GM12891 (cell line): ENCODE data around the gene LRRC32.

ENCODE experiments used
- PAX5 ChIP-seq: IDR thresholded peaks from 2 replicates; pipeline ENCODE4 v1.6.1; 2011; ENCODE audit warnings: low read length, moderate library complexity, mild to moderate bottlenecking; ENCODE audit not compliant: insufficient read depth, severe bottlenecking
- POLR2A ChIP-seq: IDR thresholded peaks from 2 replicates; pipeline ENCODE4 v1.6.1; 2011; ENCODE audit warnings: low read depth, low read length, control low read depth
- POLR2AphosphoS5 ChIP-seq: IDR thresholded peaks from 2 replicates; pipeline ENCODE4 v1.6.1; 2011; ENCODE audit warnings: low read depth, low read length, control low read depth
- POU2F2 ChIP-seq: IDR thresholded peaks from 2 replicates; pipeline ENCODE4 v1.6.1; 2011; ENCODE audit warnings: low read depth, mild to moderate bottlenecking, control low read depth, low read length, moderate library complexity
- TAF1 ChIP-seq: IDR thresholded peaks from 2 replicates; pipeline ENCODE4 v1.6.1; 2011; ENCODE audit warnings: low read depth, low read length, control low read depth

DNA sequence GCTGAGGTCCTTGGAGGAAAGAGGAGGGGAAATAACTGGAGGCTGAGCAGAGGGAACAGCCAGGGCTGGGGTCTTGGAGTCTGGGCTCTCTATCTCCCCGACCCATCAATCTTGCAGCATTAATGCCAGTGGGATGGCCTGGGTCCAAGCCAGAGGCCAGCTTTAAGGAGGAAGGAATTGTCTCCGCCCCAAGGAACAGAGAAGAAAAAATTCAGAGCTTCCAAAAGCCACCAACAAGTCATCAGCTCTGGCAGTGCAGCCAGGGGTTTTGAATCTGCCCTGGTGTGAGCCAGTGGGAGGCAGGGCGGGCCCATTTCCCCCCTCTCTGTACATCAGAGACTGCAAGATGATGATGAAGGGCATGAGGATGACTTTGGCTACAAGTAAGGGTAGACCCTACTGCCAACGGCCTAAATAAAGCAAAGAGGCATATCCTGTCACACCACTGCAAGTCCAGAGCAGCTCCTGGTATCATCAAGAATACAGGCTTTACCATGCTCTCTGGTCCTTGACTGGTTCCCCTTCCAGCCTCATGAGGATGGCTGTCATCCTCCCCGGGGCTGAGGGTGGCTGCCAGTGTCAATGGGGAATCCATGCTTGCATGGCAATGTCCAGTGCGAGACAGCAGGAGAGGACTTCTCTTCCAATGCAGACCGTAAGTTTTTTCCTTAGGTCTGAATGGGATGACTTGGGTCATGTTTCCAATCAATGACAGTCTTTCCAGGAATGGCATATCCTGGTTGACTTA, 34.4 kb downstream of the LRRC32 start:
- no peak for TF ChIP-seq TAF1
- TF ChIP-seq POLR2A = no peak
- no peak for TF ChIP-seq POLR2AphosphoS5
- TF ChIP-seq POU2F2 = no peak
- TF ChIP-seq PAX5 = no peak
